Measurements from ENCODE around the gene FETUB.
A peak's percentile ranks its signal among the peaks of the same experiment; 100 is the strongest.

The FETUB gene

GRCh38 chr3:186599785-186600166 lies 40.4 kb upstream of the FETUB start (continued):
- no peak for TF ChIP-seq ZNF366 (tag by site-specific recombination; conservative IDR thresholded peaks at IDR 0.05)
- no peak for TF ChIP-seq ZNF16 (tag by site-specific recombination; IDR thresholded peaks at IDR 0.05; ENCODE audit: low read depth)
- TF ChIP-seq ZNF600 (tag by site-specific recombination; IDR thresholded peaks at IDR 0.05), result no peak
- TF ChIP-seq ZNF280C (tag by site-specific recombination; IDR thresholded peaks at IDR 0.05), result no peak
- no peak for TF ChIP-seq SP7 (tag by site-specific recombination; IDR thresholded peaks at IDR 0.05)
- no peak for TF ChIP-seq GLI4 (tag by site-specific recombination; IDR thresholded peaks at IDR 0.05)

- H3K36me3 ChIP-seq (ENCODE audit: control insufficient read depth in 2 of 2, insufficient read depth in 1 of 2, low read length in 2 of 2), result no peaks in the 10 kb centered on the region
- H3K27ac ChIP-seq (ENCODE audit: extremely low read depth, low read depth, low read length), result no peak overlapping the region
- peak; percentile 93 for TF ChIP-seq ZNF366 (tag by site-specific recombination; conservative IDR thresholded peaks at IDR 0.05)
- TF ChIP-seq FEZF1 (tag by site-specific recombination; IDR thresholded peaks at IDR 0.05), result no peak
- ChIA-PET CTCF (interaction anchor here (0.7 to 3.4 kb wide), 2 partner anchors 15 to 293 kb away, joined by 4 to 20 read pairs; no protein-coding TSS in a partner anchor), POLR2A (no interaction called here)
- H3K4me1 ChIP-seq (ENCODE audit: control insufficient read depth, insufficient read depth, low read length), result no peaks in the 10 kb centered on the region
- no peak overlapping the region for H3K4me3 ChIP-seq (ENCODE audit: low read depth, low read length)
- no peaks in the 10 kb centered on the region for H3K9me3 ChIP-seq (ENCODE audit: control insufficient read depth, insufficient read depth, low read depth, low read length)
Measured at GRCh38 chr3:186600896-186601295, 39.3 kb upstream of the FETUB start.

- POLR2A ChIA-PET, result no interaction called here
- TF ChIP-seq ZNF433 (tag by site-specific recombination; IDR thresholded peaks at IDR 0.05; ENCODE audit: low read depth), result no peak
- no peak for TF ChIP-seq ZNF580 (tag by site-specific recombination; IDR thresholded peaks at IDR 0.05)
- no peak for TF ChIP-seq ZNF654 (tag by site-specific recombination; IDR thresholded peaks at IDR 0.05; ENCODE audit: low read depth)
- no peak for TF ChIP-seq MEIS1 (CRISPR knock-in tag; IDR thresholded peaks at IDR 0.05; ENCODE audit: borderline replicate concordance)
Measured at GRCh38 chr3:186603159-186603558, 37.0 kb upstream of the FETUB start.

GRCh38 chr3:186605078-186605477 lies 35.1 kb upstream of the FETUB start:
- no peaks in the 10 kb centered on the region for H3K4me1 ChIP-seq (ENCODE audit: control insufficient read depth, insufficient read depth, low read length)
- H3K27ac ChIP-seq (ENCODE audit: extremely low read depth, low read depth, low read length), result no peak overlapping the region
- POLR2A ChIA-PET, result no interaction called here
- CTCF ChIA-PET, result interaction anchor here (2.6 kb wide), 1 partner anchor 10 kb away, joined by 14 read pairs; no protein-coding TSS in a partner anchor
- no peaks in the 10 kb centered on the region for H3K36me3 ChIP-seq (ENCODE audit: control insufficient read depth in 2 of 2, insufficient read depth in 1 of 2, low read length in 2 of 2)
- H3K9me3 ChIP-seq (ENCODE audit: control insufficient read depth, insufficient read depth, low read depth, low read length), result no peaks in the 10 kb centered on the region
- no peak overlapping the region for H3K4me3 ChIP-seq (ENCODE audit: low read depth, low read length)
- no peak for TF ChIP-seq ZNF366 (tag by site-specific recombination; conservative IDR thresholded peaks at IDR 0.05)
- TF ChIP-seq GLIS1 (tag by site-specific recombination; IDR thresholded peaks at IDR 0.05), result no peak
- no peak for TF ChIP-seq ZNF426 (tag by site-specific recombination; IDR thresholded peaks at IDR 0.05)
- TF ChIP-seq TRIM28 (IDR thresholded peaks at IDR 0.05; ENCODE audit: borderline replicate concordance, low read length), result no peak
- no peak for TF ChIP-seq GLI4 (tag by site-specific recombination; IDR thresholded peaks at IDR 0.05)
- TF ChIP-seq ZNF324 (tag by site-specific recombination; IDR thresholded peaks at IDR 0.05), result no peak
- no peak for TF ChIP-seq ZNF768 (tag by site-specific recombination; IDR thresholded peaks at IDR 0.05)
- no peak for TF ChIP-seq BCL11A (tag by site-specific recombination; IDR thresholded peaks at IDR 0.05; ENCODE audit: low read depth)
- no peak for TF ChIP-seq ZNF514 (tag by site-specific recombination; IDR thresholded peaks at IDR 0.05)
- no peak for TF ChIP-seq ZNF580 (tag by site-specific recombination; IDR thresholded peaks at IDR 0.05)
- TF ChIP-seq ZSCAN18 (tag by site-specific recombination; IDR thresholded peaks at IDR 0.05), result no peak
- TF ChIP-seq ZFP41 (tag by site-specific recombination; IDR thresholded peaks at IDR 0.05; ENCODE audit: borderline replicate concordance), result no peak
- TF ChIP-seq ZNF121 (tag by site-specific recombination; IDR thresholded peaks at IDR 0.05), result no peak
- TF ChIP-seq ZNF658 (tag by site-specific recombination; IDR thresholded peaks at IDR 0.05), result no peak
- no peak for TF ChIP-seq BCL6B (tag by site-specific recombination; IDR thresholded peaks at IDR 0.05)
- no peak for TF ChIP-seq ZIC2 (tag by site-specific recombination; IDR thresholded peaks at IDR 0.05)
- TF ChIP-seq ZNF37A (tag by site-specific recombination; IDR thresholded peaks at IDR 0.05), result no peak
- no peak for TF ChIP-seq SCRT1 (tag by site-specific recombination; IDR thresholded peaks at IDR 0.05; ENCODE audit: borderline replicate concordance)

More at GRCh38 chr3:186603159-186603558, 37.0 kb upstream of the FETUB start:
- CTCF ChIA-PET, result interaction anchor here (0.7 to 2.6 kb wide), 2 partner anchors 12 to 220 kb away, joined by 3 to 14 read pairs; no protein-coding TSS in a partner anchor
- H3K4me1 ChIP-seq (ENCODE audit: control insufficient read depth, insufficient read depth, low read length), result no peaks in the 10 kb centered on the region
- H3K9me3 ChIP-seq (ENCODE audit: control insufficient read depth, insufficient read depth, low read depth, low read length), result no peaks in the 10 kb centered on the region
- no peaks in the 10 kb centered on the region for H3K36me3 ChIP-seq (ENCODE audit: control insufficient read depth in 2 of 2, insufficient read depth in 1 of 2, low read length in 2 of 2)
- H3K4me3 ChIP-seq (ENCODE audit: low read depth, low read length), result no peak overlapping the region
- H3K27ac ChIP-seq (ENCODE audit: extremely low read depth, low read depth, low read length), result no peak overlapping the region
